ENCODE results near the gene ZNF239.

DNA sequence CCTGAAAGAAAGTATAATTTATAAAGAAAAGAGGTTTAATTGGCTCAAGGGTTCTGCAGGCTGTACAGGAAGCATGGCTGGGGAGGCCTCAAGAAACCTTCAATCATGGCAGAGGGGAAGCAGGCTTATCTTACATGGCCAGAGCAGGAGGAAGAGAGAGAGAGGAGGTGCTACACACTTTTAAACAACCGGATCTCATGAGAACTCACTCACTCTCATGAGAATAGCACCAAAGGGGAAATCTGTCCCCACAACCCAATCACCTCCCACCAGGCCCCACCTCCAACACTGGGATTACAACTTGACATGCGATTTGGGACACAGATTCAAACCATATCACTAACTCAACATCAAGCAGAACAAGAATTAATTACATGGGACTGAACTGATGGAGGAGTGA lies 24.9 kb upstream of the ZNF239 start:
- no peak for TF ChIP-seq MAFK (IDR thresholded peaks at IDR 0.05; ENCODE audit: low read depth, low read length)
- TF ChIP-seq, protein P1, sequence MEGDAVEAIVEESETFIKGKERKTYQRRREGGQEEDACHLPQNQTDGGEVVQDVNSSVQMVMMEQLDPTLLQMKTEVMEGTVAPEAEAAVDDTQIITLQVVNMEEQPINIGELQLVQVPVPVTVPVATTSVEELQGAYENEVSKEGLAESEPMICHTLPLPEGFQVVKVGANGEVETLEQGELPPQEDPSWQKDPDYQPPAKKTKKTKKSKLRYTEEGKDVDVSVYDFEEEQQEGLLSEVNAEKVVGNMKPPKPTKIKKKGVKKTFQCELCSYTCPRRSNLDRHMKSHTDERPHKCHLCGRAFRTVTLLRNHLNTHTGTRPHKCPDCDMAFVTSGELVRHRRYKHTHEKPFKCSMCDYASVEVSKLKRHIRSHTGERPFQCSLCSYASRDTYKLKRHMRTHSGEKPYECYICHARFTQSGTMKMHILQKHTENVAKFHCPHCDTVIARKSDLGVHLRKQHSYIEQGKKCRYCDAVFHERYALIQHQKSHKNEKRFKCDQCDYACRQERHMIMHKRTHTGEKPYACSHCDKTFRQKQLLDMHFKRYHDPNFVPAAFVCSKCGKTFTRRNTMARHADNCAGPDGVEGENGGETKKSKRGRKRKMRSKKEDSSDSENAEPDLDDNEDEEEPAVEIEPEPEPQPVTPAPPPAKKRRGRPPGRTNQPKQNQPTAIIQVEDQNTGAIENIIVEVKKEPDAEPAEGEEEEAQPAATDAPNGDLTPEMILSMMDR (conservative IDR thresholded peaks at IDR 0.05; ENCODE audit: low read depth, low read length), result no peak
- TF ChIP-seq SMC3 (IDR thresholded peaks at IDR 0.05; ENCODE audit: low read depth, low read length), result no peak
- TF ChIP-seq, protein P2, sequence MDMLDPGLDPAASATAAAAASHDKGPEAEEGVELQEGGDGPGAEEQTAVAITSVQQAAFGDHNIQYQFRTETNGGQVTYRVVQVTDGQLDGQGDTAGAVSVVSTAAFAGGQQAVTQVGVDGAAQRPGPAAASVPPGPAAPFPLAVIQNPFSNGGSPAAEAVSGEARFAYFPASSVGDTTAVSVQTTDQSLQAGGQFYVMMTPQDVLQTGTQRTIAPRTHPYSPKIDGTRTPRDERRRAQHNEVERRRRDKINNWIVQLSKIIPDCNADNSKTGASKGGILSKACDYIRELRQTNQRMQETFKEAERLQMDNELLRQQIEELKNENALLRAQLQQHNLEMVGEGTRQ (IDR thresholded peaks at IDR 0.05; ENCODE audit: low read depth, low read length), result no peak
- TF ChIP-seq NFE2L2 (IDR thresholded peaks at IDR 0.05; ENCODE audit: low read depth, low read length), result no peak
- TF ChIP-seq RAD21 (IDR thresholded peaks at IDR 0.05; ENCODE audit: low read length), result no peak
- no peak for TF ChIP-seq POLR2A (IDR thresholded peaks at IDR 0.05; ENCODE audit: low read depth, low read length)
- TF ChIP-seq CHD1 (IDR thresholded peaks at IDR 0.05; ENCODE audit: low read depth, low read length), result no peak
- TF ChIP-seq BHLHE40 (IDR thresholded peaks at IDR 0.05; ENCODE audit: low read depth, low read length), result no peak
- TF ChIP-seq, protein P3, sequence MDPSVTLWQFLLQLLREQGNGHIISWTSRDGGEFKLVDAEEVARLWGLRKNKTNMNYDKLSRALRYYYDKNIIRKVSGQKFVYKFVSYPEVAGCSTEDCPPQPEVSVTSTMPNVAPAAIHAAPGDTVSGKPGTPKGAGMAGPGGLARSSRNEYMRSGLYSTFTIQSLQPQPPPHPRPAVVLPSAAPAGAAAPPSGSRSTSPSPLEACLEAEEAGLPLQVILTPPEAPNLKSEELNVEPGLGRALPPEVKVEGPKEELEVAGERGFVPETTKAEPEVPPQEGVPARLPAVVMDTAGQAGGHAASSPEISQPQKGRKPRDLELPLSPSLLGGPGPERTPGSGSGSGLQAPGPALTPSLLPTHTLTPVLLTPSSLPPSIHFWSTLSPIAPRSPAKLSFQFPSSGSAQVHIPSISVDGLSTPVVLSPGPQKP (IDR thresholded peaks at IDR 0.05; ENCODE audit: borderline replicate concordance, low read depth, low read length), result no peak
- no peak for TF ChIP-seq FOS (IDR thresholded peaks at IDR 0.05; ENCODE audit: low read depth, low read length)
- TF ChIP-seq RCOR1 (IDR thresholded peaks at IDR 0.05; ENCODE audit: insufficient replicate concordance, low read length), result no peak
- TF ChIP-seq MXI1 (IDR thresholded peaks at IDR 0.05; ENCODE audit: borderline replicate concordance, low read depth, low read length), result no peak

Data from IMR-90 (cell line).